ENCODE data around the gene LRMDA.
"Not testable (repeated sequence)": the region's sequence is repeated elsewhere in the genome, so short reads cannot be mapped to it uniquely, and the experiment has no call there.

The LRMDA gene

GRCh38 chr10:76553263-76554032 is 1122.0 kb downstream of the LRMDA start:
- no peak for DNase-seq (ENCODE audit: low read depth in 2 of 2)

DNA sequence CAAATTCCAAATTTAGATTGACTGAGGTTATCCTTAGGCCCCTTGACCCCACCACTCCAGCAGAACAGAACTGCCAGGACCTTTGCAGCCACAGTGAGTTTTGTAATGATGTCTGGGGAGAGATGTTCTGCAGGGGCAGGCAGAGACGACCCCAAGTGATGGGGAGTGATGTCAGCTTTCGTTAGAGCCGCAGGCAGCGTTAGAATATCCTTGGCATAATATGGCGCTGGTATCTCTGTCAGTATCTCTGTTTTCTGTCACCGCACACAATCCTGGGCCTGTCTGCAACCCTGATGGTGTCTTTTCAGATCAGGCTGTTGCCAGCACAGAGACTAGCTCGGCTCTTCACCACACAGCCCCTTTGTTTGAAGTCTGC is 1122.6 kb downstream of the LRMDA start:
- no peak for DNase-seq (ENCODE audit: low read depth in 2 of 2)

DNA sequence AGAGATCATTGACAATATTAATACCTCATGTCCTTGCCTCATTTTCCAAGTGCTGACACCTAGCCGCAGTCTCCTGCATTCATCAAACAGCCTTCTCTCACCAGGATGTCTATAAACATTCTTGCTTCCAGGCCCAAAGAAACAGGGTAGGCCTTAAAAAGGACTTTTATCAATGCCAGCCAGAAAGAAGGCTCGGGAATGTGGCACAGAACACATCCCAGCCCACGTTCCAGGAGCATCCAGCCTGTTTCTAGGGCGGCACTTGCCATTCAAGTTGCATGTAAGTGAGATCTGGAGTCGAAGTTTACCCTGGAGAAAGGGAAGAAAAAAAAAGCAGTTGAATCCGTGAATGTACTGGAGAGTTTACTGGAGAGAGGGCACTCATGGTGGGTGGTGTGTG is 1123.1 kb downstream of the LRMDA start:
- DNase-seq (ENCODE audit: low read depth in 2 of 2) = no peak

GRCh38 chr10:76555067-76555670 is 1123.7 kb downstream of the LRMDA start:
- no peak for DNase-seq (ENCODE audit: low read depth in 2 of 2)

- no peak for DNase-seq (ENCODE audit: low read depth in 2 of 2)
Observed at GRCh38 chr10:76557366-76557765, 1125.9 kb downstream of the LRMDA start.

DNA sequence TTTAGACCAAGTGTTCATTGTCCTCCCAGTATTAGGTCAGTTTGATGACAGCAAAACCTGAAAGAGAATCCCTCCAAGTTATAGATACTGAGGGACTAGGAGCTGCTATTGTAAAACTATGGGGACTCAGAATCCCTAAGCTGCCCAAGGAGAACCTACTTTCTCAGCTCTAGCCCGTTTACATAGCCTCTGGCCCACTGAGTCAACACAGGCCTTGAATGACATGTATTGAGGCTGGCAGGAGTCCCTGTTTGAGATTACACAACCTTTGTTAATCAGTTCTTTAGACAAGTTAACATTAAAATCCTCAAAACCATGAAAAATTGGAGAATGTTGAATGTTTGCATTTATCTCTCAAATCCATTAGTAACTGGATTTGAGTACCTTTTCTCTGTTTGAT is 1127.2 kb downstream of the LRMDA start:
- DNase-seq (ENCODE audit: low read depth in 2 of 2) = no peak

DNA sequence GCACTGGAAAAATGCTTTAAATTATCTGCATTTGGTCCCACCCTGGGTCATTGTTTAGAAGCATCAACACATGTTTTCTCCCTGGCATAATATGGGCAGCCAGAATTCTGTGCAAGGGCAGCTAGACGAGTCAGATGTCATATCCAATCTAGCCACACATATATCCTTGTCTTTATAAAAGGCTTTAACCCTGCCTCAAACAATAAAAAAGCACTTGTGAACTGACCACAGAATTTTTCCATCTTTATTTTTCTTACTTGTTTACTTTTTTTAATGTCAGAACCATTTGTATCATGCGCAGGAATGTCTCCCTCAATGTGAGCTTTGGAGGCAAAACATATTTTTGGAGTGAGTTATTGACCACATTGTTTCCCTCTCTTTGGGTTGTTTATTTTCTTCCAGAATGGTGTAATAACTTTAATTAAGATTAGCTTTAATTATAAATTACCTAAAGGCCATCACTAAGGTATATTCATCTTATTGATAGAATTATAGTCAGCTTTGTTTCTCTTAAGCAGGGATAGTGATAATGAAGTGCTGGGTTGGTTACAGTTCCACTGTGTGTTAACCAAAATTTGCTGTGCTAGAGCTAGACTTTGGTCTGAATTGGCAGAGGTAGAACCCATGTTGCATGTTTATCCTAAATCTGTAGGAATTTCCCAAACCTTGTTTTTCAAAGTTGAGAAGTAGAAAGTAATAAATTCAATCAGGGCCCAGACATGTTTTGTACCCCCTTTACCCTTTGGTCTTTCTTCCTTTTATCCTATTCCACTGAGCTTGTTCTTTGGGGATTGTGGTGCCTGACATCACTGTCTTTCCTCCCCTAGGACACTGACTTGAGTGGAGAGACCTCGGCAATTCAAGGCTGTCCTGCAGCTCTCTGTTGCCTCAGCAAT is 1127.8 kb downstream of the LRMDA start:
- DNase-seq (ENCODE audit: low read depth in 2 of 2) = no peak

GRCh38 chr10:76559892-76560220 is 1128.4 kb downstream of the LRMDA start:
- DNase-seq (ENCODE audit: low read depth in 2 of 2) = no peak

- DNase-seq (ENCODE audit: low read depth in 2 of 2) = no peak
Observed at GRCh38 chr10:76560338-76560737, 1128.9 kb downstream of the LRMDA start.

GRCh38 chr10:76563286-76563685 is 1131.9 kb downstream of the LRMDA start:
- no peak for DNase-seq (ENCODE audit: low read depth in 2 of 2)

- no peak for DNase-seq (ENCODE audit: low read depth in 2 of 2)
Observed at GRCh38 chr10:76572021-76572420, 1140.6 kb downstream of the LRMDA start.

- DNase-seq (ENCODE audit: low read depth in 2 of 2) = no peak
Observed at GRCh38 chr10:76576276-76576962, 1145.0 kb downstream of the LRMDA start.

DNA sequence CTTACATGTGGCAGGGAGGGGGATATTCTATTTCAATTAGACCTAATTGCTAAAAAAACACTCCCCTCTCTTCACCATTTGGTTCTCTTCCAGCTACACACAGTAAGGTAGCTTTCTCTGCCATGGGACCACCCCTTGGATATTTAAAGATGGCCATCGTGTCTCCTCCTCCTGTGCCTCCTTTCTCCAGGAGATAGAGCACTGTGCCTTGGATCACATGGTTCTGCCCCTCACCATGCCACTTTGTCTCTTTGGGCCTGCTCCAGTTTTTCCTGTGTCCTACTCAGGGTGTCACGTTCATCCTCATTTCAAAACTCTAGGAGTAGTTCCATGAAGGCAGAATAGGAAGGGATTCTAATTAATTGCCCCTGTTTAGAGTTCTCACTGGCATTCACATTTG is 1146.0 kb downstream of the LRMDA start:
- no peak for DNase-seq (ENCODE audit: low read depth in 2 of 2)

GRCh38 chr10:76581506-76582256 is 1150.3 kb downstream of the LRMDA start:
- DNase-seq (ENCODE audit: low read depth in 2 of 2) = no peak

DNA sequence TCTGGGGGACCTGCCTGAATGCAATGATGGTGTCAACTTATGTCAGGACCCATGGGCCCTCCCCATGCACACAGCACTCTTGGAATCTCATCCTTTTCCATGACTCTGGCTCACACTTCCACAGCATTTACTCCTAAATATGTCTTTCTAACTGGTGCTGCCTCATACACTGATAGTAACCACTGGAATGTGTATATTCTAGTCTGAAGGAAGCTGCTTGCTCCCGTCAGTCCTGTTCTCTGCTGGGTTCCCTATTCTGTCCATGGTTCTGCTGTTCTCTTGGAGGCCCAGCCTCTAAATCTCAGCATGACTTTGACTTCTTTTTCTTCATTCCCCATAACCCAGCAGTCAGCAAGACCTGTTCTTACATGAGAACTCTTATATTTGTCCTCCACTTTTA is 1151.1 kb downstream of the LRMDA start:
- DNase-seq (ENCODE audit: low read depth in 2 of 2) = no peak

DNA sequence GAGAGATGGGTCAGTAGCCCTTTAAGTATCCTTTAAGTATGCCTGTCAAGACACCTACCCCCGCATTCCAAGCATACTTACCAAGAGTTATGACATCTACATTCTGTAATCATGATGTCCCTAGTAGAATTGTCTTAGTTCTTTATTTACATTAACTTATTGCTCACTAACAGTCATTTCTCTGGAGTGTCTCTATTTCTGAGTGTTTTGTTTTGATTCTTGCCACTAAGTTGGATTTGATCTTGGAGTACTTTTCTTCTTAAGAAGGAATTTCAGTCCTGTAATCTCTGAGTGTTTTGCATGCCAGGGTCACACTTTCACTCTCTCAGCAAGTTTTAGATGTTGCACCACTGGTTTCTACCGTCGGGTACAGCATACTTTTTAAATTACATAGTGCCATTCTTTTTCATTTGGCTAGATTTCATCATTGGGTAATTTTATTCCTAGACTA is 1152.3 kb downstream of the LRMDA start:
- DNase-seq (ENCODE audit: low read depth in 2 of 2) = no peak

GRCh38 chr10:76584466-76584865 is 1153.0 kb downstream of the LRMDA start:
- not testable (repeated sequence) for DNase-seq (ENCODE audit: low read depth in 2 of 2)
